GM18873 (cell line): ENCODE data around the gene PDZK1IP1.
"Not testable (repeated sequence)": the region's sequence is repeated elsewhere in the genome, so short reads cannot be mapped to it uniquely, and the experiment has no call there.

Experiments used
- ATAC-seq: cut with Tn5 transposase; IDR thresholded peaks from one replicate; pipeline ENCODE4 v1.9.1; 2021; ENCODE audit warnings: mild to moderate bottlenecking, moderate library complexity, moderate number of reproducible peaks; ENCODE audit not compliant: unreplicated experiment, low FRiP score

PDZK1IP1 gene

GRCh38 chr1:47203504-47203903 is 13.7 kb upstream of the PDZK1IP1 start:
- ATAC-seq, result not testable (repeated sequence)

GRCh38 chr1:47201179-47201578 is 11.3 kb upstream of the PDZK1IP1 start:
- ATAC-seq, result no peak

- ATAC-seq, result no peak
Observed at GRCh38 chr1:47198214-47198613, 8.4 kb upstream of the PDZK1IP1 start.

GRCh38 chr1:47196622-47197021 is 6.8 kb upstream of the PDZK1IP1 start:
- no peak for ATAC-seq

- not testable (repeated sequence) for ATAC-seq
Observed at GRCh38 chr1:47195981-47196380, 6.1 kb upstream of the PDZK1IP1 start.

GRCh38 chr1:47194311-47194710 is 4.5 kb upstream of the PDZK1IP1 start:
- no peak for ATAC-seq

GRCh38 chr1:47193496-47193895 is 3.7 kb upstream of the PDZK1IP1 start:
- not testable (repeated sequence) for ATAC-seq

- no peak for ATAC-seq
Observed at GRCh38 chr1:47192458-47193384, 2.9 kb upstream of the PDZK1IP1 start.

- ATAC-seq, result no peak
Observed at GRCh38 chr1:47191940-47192457, 2.2 kb upstream of the PDZK1IP1 start.

GRCh38 chr1:47190857-47191256 is 1.0 kb upstream of the PDZK1IP1 start:
- no peak for ATAC-seq

- ATAC-seq, result no peak
Observed at GRCh38 chr1:47190509-47190855, 646 bp upstream of the PDZK1IP1 start.

- ATAC-seq, result no peak
Observed at GRCh38 chr1:47188791-47189785, 748 bp downstream of the PDZK1IP1 start.

GRCh38 chr1:47187926-47188250 is 1.9 kb downstream of the PDZK1IP1 start:
- no peak for ATAC-seq

GRCh38 chr1:47187231-47187925 is 2.5 kb downstream of the PDZK1IP1 start:
- ATAC-seq, result no peak

- ATAC-seq, result no peak
Observed at GRCh38 chr1:47186267-47187185, 3.3 kb downstream of the PDZK1IP1 start.

GRCh38 chr1:47184822-47185677 is 4.8 kb downstream of the PDZK1IP1 start:
- no peak for ATAC-seq

- no peak for ATAC-seq
Observed at GRCh38 chr1:47184090-47184821, 5.6 kb downstream of the PDZK1IP1 start.
